HG02973 (cell line): ENCODE results near the gene SUN2.

Source experiments
- ATAC-seq: cut with Tn5 transposase; IDR thresholded peaks from one replicate; pipeline ENCODE4 v1.9.1; 2021; ENCODE audit warnings: moderate library complexity; ENCODE audit not compliant: unreplicated experiment

SUN2 gene

DNA sequence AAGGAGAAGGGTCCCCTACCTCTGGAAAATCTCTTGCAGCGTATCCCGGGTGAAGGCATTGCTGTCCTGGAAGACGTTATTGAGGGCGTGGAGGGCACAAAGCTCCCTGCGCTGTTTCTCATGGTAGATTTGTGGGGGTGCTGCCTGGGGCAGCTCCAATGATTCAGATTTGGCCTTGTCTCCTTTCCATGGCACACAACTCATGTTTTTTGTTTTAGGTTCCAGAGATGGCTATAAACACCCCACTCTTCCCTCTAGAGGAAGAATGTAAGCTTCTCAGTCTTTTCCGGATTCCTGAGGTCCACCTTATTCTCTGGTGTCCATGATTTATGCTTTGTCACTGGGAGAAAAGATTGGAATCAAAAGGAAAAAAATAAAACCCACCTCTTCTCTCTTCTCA is 56.0 kb downstream of the SUN2 start:
- ATAC-seq = no peak

- no peak for ATAC-seq
These were observed 56.7 kb downstream of the SUN2 start for GRCh38 chr22:38699143-38699542.

GRCh38 chr22:38698407-38699094 is 57.2 kb downstream of the SUN2 start:
- no peak for ATAC-seq

- ATAC-seq = no peak
These were observed 58.2 kb downstream of the SUN2 start for GRCh38 chr22:38697425-38698089.

GRCh38 chr22:38696606-38697424 is 59.0 kb downstream of the SUN2 start:
- no peak for ATAC-seq

DNA sequence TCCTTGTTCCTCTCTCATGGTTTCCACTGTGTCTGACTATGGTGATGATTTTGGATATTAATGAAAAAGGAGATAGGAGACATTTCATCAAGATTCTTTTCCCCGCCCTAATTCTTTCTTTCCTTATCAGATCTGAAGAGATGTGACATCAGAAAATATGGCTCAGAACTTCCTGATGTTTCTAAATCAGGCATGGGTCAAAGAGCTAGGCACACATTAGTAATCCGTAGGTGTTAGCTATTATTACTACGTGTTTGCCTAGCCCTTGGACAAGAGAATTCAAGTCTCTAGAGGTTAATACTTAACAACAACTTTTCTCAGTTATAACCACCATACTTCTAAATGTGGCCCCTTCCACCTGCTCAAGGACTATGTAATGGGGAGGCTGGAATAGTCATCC is 60.9 kb downstream of the SUN2 start:
- ATAC-seq = no peak

DNA sequence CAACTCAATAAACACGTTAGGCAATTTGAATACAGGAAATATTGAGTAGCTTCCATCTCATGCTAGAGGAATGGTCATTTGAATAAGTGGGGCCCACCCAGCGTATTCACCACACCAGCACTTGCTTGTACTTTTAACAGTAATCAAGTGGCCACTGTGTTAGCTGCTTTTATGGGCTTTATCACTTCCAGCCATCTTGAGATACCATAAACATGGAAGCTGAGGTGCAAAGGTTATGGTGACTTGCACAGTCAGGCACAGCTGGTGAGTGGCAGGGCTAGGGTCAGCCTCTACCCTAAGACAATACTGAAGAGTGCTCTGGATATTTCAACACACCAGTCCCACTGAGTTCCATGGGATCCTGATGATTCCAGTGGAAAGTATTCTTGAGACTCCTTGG is 61.7 kb downstream of the SUN2 start:
- ATAC-seq = no peak

GRCh38 chr22:38689651-38690050 is 66.1 kb downstream of the SUN2 start:
- ATAC-seq = no peak

GRCh38 chr22:38685761-38686160 is 70.0 kb downstream of the SUN2 start:
- no peak for ATAC-seq

- ATAC-seq = no peak
These were observed 70.9 kb downstream of the SUN2 start for GRCh38 chr22:38684895-38685294.
